RWPE2 (cell line): ENCODE measurements around the gene CAPG.

Experiments
- ATAC-seq: fragments of 200-7000 bp; cut with Tn5 transposase; 3 replicates; pipeline ENCODE4 v1.9.1; 2021; ENCODE audit warnings: low read depth
- DNase-seq: peaks from one replicate; pipeline ENCODE4 v3.0.0-alpha.2; 2020; ENCODE audit warnings: low spot score
- H3K27ac ChIP-seq: fragments of 450-650 bp; 2 replicates; pipeline ENCODE4 v1.5.1; 2017; ENCODE audit warnings: mild to moderate bottlenecking; ENCODE audit not compliant: poor library complexity, severe bottlenecking
- H3K27me3 ChIP-seq: fragments of 250-450 bp; sonication (Bioruptor Pico); 2 replicates; pipeline ENCODE4 v1.5.1; 2021; ENCODE audit warnings: mild to moderate bottlenecking, moderate library complexity; ENCODE audit not compliant: insufficient read depth, poor library complexity, severe bottlenecking
- H3K36me3 ChIP-seq: fragments of 250-450 bp; sonication (Bioruptor Pico); 2 replicates; pipeline ENCODE4 v1.5.1; 2020; ENCODE audit warnings: low read depth, mild to moderate bottlenecking, moderate library complexity
- H3K4me1 ChIP-seq: fragments of 250-450 bp; sonication (Bioruptor Pico); 2 replicates; pipeline ENCODE4 v1.5.1; 2021; ENCODE audit warnings: mild to moderate bottlenecking, moderate library complexity; ENCODE audit not compliant: insufficient read depth, poor library complexity, severe bottlenecking
- H3K4me3 ChIP-seq: fragments of 250-450 bp; sonication (Bioruptor Pico); 2 replicates; pipeline ENCODE4 v1.5.1; 2021; ENCODE audit warnings: mild to moderate bottlenecking, moderate library complexity; ENCODE audit not compliant: severe bottlenecking
- H3K9me3 ChIP-seq: fragments of 250-450 bp; sonication (Bioruptor Pico); 2 replicates; pipeline ENCODE4 v1.5.1; 2021; ENCODE audit warnings: mild to moderate bottlenecking, moderate library complexity; ENCODE audit not compliant: severe bottlenecking
- CTCF ChIP-seq: fragments of 450-650 bp; IDR thresholded peaks from one replicate; pipeline ENCODE4 v1.5.1; 2017; ENCODE audit warnings: mild to moderate bottlenecking, moderate library complexity; ENCODE audit not compliant: poor library complexity, severe bottlenecking

Gene CAPG

GRCh38 chr2:85396531-85397470 lies 13.4 kb downstream of the CAPG start:
- Histone ChIP-seq H3K27me3 (no peaks in the 10 kb centered on the region), H3K4me1 (no peaks in the 10 kb centered on the region), H3K36me3 (peaks cover 68% of the 10 kb centered on the region), H3K4me3 (no peak overlapping the region), H3K27ac (no peak overlapping the region), H3K9me3 (no peaks in the 10 kb centered on the region)
- TF ChIP-seq CTCF, result no peak
- DNase-seq (no peak), ATAC-seq (no peak)

DNA sequence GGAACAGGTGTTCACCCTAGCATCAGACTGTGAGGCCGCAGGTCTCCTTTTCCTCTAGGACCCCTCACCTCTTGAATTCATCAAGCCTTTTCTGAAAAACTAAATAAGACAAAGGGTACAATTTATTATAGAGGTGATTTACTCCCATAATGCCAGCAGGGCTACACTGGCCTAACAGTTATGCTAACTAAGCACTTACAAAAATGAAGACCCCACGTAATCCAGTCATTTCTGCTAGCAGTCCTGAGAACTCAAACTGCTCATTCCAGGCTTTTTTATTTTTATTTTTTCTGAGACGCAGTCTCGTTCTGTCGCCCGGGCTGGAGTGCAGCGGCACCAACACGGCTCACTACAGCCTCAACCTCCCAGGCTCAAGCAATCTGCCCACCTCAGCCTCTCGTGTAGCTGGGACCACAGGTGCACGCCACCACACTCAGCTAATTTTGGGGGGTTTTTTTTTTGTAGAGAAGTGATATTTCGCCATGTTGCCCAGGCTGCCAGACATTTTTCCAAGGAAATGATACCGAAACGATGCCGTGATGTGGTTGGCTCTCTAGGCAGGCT lies 14.2 kb downstream of the CAPG start:
- Histone ChIP-seq H3K27ac (no peak overlapping the region), H3K9me3 (no peaks in the 10 kb centered on the region), H3K4me3 (no peak overlapping the region), H3K4me1 (no peaks in the 10 kb centered on the region), H3K27me3 (no peaks in the 10 kb centered on the region), H3K36me3 (peaks cover 72% of the 10 kb centered on the region)
- no peak for TF ChIP-seq CTCF
- ATAC-seq, result no peak
- no peak for DNase-seq

GRCh38 chr2:85394976-85395375 lies 15.2 kb downstream of the CAPG start:
- no peak overlapping the region for H3K4me3 ChIP-seq
- peak; percentile 23 for DNase-seq
- ATAC-seq, result no peak
- H3K27me3 ChIP-seq, result no peaks in the 10 kb centered on the region
- no peak for TF ChIP-seq CTCF
- H3K4me1 ChIP-seq, result no peaks in the 10 kb centered on the region
- no peaks in the 10 kb centered on the region for H3K9me3 ChIP-seq
- H3K27ac ChIP-seq, result no peak overlapping the region
- H3K36me3 ChIP-seq, result peaks cover 70% of the 10 kb centered on the region

- H3K27me3 ChIP-seq, result no peaks in the 10 kb centered on the region
- H3K36me3 ChIP-seq, result peaks cover 63% of the 10 kb centered on the region
- ATAC-seq (no peak; the same call in 2 of the 3 replicates), DNase-seq (no peak)
- TF ChIP-seq CTCF, result no peak
- no peaks in the 10 kb centered on the region for H3K4me1 ChIP-seq
- no peak overlapping the region for H3K27ac ChIP-seq
- no peak overlapping the region for H3K4me3 ChIP-seq
- no peaks in the 10 kb centered on the region for H3K9me3 ChIP-seq
These were observed 15.9 kb downstream of the CAPG start for GRCh38 chr2:85394261-85394681.
